ENCODE results near the gene COX6A1. TPM values are rescaled to one million over a fixed set of nuclear protein-coding genes. Genes with fewer than 3 reads are reported as not detected.
A peak's percentile ranks its signal among the peaks of the same experiment; 100 is the strongest.
"Not testable (repeated sequence)": the region's sequence is repeated elsewhere in the genome, so short reads cannot be mapped to it uniquely, and the experiment has no call there.

Gene COX6A1
- total RNA-seq, 1 donor from 2014 or later: 388 TPM

DNA sequence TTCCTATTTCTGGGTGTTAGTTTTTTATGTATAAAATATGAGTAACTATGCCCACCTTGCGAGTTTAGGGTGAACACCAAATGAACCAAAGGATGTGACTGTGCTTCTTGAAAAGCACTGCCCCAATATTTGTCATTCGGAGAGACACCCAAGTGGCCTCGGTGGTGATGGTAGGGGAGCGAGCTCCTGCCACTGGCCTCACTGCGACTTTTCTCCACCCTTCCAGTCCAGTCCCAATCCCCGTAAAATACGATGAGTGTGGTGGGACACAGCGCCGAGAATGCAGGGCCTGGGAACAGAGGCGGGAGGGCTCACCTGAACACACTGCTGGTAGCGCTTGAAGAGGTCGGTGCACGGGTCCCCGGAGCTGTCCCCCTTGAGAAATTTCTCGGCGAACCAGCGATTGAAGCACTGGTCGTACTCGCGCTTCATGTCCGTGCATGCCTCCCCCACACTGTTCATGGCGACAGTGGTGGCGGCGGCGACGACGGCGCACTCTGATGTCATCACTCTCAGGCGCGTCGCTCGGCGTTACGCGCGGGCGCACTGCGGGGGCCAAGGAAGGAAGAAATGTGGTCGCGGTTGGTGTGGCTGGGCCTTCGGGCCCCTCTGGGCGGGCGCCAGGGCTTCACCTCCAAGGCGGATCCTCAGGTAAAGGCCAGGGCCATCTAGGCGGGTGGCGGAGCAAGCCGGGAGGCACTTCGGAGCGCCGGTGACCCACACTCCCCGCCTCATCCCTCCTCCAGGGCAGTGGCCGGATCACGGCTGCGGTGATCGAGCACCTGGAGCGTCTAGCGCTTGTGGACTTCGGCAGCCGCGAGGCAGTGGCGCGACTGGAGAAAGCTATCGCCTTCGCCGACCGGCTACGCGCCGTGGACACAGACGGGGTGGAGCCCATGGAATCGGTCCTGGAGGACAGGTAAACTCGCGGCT lies 8.3 kb downstream of the COX6A1 start, which contains the start of the genes GATC and TRIAP1:
Gene GATC (plus strand): TSS at position 534 of the 933 bp plus-strand sequence. CDS start 37 bp downstream, at position 571.
Gene TRIAP1 (minus strand): TSS at position 474 of the 933 bp plus-strand sequence. CDS start 12 bp downstream, at position 462.
- H3K9me3 ChIP-seq (ENCODE audit: insufficient read depth, low read depth, low read length): no peaks in the 10 kb centered on the region
- no peak for FAIRE-seq
- peaks cover 12% of the 10 kb centered on the region for H3K4me1 ChIP-seq (ENCODE audit: insufficient read depth, low read length)
- peaks cover 30% of the 10 kb centered on the region for H4K20me1 ChIP-seq (ENCODE audit: insufficient read depth, low read length)
- peak within 1 kb of the TSS; percentile 97 for H3K4me2 ChIP-seq (ENCODE audit: low read length)
- no peaks in the 10 kb centered on the region for H3K27me3 ChIP-seq (ENCODE audit: insufficient read depth, low read length)
- TF ChIP-seq, protein P1, sequence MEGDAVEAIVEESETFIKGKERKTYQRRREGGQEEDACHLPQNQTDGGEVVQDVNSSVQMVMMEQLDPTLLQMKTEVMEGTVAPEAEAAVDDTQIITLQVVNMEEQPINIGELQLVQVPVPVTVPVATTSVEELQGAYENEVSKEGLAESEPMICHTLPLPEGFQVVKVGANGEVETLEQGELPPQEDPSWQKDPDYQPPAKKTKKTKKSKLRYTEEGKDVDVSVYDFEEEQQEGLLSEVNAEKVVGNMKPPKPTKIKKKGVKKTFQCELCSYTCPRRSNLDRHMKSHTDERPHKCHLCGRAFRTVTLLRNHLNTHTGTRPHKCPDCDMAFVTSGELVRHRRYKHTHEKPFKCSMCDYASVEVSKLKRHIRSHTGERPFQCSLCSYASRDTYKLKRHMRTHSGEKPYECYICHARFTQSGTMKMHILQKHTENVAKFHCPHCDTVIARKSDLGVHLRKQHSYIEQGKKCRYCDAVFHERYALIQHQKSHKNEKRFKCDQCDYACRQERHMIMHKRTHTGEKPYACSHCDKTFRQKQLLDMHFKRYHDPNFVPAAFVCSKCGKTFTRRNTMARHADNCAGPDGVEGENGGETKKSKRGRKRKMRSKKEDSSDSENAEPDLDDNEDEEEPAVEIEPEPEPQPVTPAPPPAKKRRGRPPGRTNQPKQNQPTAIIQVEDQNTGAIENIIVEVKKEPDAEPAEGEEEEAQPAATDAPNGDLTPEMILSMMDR (IDR thresholded peaks at IDR 0.05; ENCODE audit: insufficient read depth, low read depth, low read length): no peak
- no peak for TF ChIP-seq EZH2 (IDR thresholded peaks at IDR 0.05; ENCODE audit: insufficient read depth, low read length)
- peaks cover 14% of the 10 kb centered on the region for H3K4me1 Mint-ChIP-seq (ENCODE audit: low read depth, unreplicated experiment)
- H3K27ac ChIP-seq (ENCODE audit: low read depth, low read length): peak within 1 kb of the TSS; percentile 82
- no peaks in the 10 kb centered on the region for H3K27me3 Mint-ChIP-seq (ENCODE audit: low read depth, unreplicated experiment)
- peak within 1 kb of the TSS; percentile 99 for H3K4me3 ChIP-seq (ENCODE audit: insufficient read depth, low read depth, low read length)
- peaks cover 9% of the 10 kb centered on the region for H3K36me3 Mint-ChIP-seq (ENCODE audit: low read depth, unreplicated experiment)
- peaks cover 82% of the 10 kb centered on the region for H3K79me2 ChIP-seq (ENCODE audit: insufficient read depth, low read length)
- H3K4me3 Mint-ChIP-seq (ENCODE audit: unreplicated experiment): peak within 1 kb of the TSS; percentile 100
- peak within 1 kb of the TSS; percentile 97 for H3K9ac ChIP-seq (ENCODE audit: low read length)
- peak; percentile 53 for DNase-seq (ENCODE audit: low read depth)
- peaks cover 28% of the 10 kb centered on the region for H3K36me3 ChIP-seq (ENCODE audit: insufficient read depth, low read length)
- peak within 1 kb of the TSS; percentile 92 for H2AFZ ChIP-seq (ENCODE audit: low read depth, low read length)
- H3K9me3 Mint-ChIP-seq (ENCODE audit: unreplicated experiment): no peaks in the 10 kb centered on the region
- peak within 1 kb of the TSS; percentile 97 for H3K27ac Mint-ChIP-seq (ENCODE audit: unreplicated experiment)

DNA sequence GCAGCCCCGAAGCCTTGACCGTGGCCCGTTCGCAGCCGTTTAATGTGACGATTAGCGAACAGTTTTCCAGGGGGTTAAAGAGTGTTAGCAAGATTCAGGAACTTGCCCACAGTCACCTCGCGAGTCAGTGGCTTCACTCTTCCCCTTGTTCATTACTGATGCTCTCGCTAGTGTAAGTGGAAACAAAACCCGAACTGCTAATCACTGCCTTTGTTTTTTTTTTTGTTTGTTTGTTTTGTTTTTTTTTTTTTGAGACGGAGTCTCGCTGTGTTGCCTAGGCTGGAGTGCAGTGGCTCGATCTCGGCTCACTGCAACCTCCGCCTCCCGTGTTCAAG lies 8.9 kb downstream of the COX6A1 start:
- Histone ChIP-seq H2AFZ (ENCODE audit: low read depth, low read length) (peak overlapping the region; percentile 92), H3K36me3 (ENCODE audit: insufficient read depth, low read length) (peaks cover 28% of the 10 kb centered on the region), H3K27ac (ENCODE audit: low read depth, low read length) (peak overlapping the region; percentile 82), H3K79me2 (ENCODE audit: insufficient read depth, low read length) (peaks cover 82% of the 10 kb centered on the region), H3K4me2 (ENCODE audit: low read length) (peak overlapping the region; percentile 97), H3K4me3 (ENCODE audit: insufficient read depth, low read depth, low read length) (peak overlapping the region; percentile 99), H3K4me1 (ENCODE audit: insufficient read depth, low read length) (peaks cover 12% of the 10 kb centered on the region), H4K20me1 (ENCODE audit: insufficient read depth, low read length) (peaks cover 30% of the 10 kb centered on the region), H3K9ac (ENCODE audit: low read length) (peak overlapping the region; percentile 97)
- Mint-ChIP-seq H3K4me3 (ENCODE audit: unreplicated experiment) (peak overlapping the region; percentile 100), H3K4me1 (ENCODE audit: low read depth, unreplicated experiment) (peaks cover 14% of the 10 kb centered on the region), H3K27ac (ENCODE audit: unreplicated experiment) (peak overlapping the region; percentile 97)
- H3K27me3 ChIP-seq (ENCODE audit: insufficient read depth, low read length); DNase-seq (ENCODE audit: low read depth); FAIRE-seq; H3K9me3 Mint-ChIP-seq (ENCODE audit: unreplicated experiment); H3K36me3 Mint-ChIP-seq (ENCODE audit: low read depth, unreplicated experiment); H3K9me3 ChIP-seq (ENCODE audit: insufficient read depth, low read depth, low read length); H3K27me3 Mint-ChIP-seq (ENCODE audit: low read depth, unreplicated experiment): not testable (repeated sequence)

DNA sequence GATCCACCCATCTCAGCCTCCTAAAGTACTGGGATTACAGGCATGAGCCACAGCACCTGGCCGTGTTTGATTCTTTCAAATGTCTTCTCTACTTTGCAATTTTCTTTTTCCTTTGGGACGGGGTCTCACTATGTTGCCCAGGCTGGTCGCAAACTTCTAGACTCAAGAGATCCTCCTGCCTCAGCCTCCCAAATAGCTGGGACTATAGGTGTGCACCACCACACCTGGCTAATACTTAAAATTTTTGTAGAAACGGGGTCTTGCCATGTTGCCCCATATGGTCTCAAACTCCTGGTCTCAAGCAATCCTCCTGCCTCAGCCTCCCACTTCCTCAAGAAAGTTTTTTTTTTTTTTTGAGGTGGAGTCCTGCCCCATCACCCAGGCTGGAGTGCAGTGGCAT lies 10.1 kb downstream of the COX6A1 start:
- H3K4me1 Mint-ChIP-seq (ENCODE audit: low read depth, unreplicated experiment): peaks cover 14% of the 10 kb centered on the region
- peak overlapping the region; percentile 97 for H3K9ac ChIP-seq (ENCODE audit: low read length)

DNA sequence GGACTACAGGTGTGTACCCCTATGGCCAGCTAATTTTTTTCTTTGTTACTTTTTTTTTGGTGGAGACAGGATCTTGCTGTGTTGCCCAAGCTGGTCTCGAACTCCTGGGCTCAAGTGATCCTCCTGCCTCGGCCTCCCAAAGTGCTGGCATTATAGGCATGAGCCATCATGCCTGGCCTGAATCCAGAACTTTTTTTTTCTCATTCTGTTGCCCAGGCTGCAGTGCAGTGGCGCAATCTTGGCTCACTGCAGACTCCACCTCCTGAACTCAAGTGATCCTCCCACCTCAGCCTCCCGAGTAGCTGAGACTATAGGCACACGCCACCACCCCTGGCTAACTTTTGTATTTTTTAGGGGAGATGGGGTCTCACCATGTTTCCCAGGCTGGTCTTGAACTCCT lies 14.6 kb downstream of the COX6A1 start:
- H2AFZ ChIP-seq (ENCODE audit: low read depth, low read length); DNase-seq (ENCODE audit: low read depth); H3K27me3 ChIP-seq (ENCODE audit: insufficient read depth, low read length); H3K9me3 Mint-ChIP-seq (ENCODE audit: unreplicated experiment); H3K27ac ChIP-seq (ENCODE audit: low read depth, low read length); H3K4me3 Mint-ChIP-seq (ENCODE audit: unreplicated experiment); H3K9ac ChIP-seq (ENCODE audit: low read length); H3K27me3 Mint-ChIP-seq (ENCODE audit: low read depth, unreplicated experiment); H3K4me1 Mint-ChIP-seq (ENCODE audit: low read depth, unreplicated experiment); H3K36me3 Mint-ChIP-seq (ENCODE audit: low read depth, unreplicated experiment); H3K4me1 ChIP-seq (ENCODE audit: insufficient read depth, low read length); H3K4me3 ChIP-seq (ENCODE audit: insufficient read depth, low read depth, low read length); FAIRE-seq; H3K9me3 ChIP-seq (ENCODE audit: insufficient read depth, low read depth, low read length); H3K27ac Mint-ChIP-seq (ENCODE audit: unreplicated experiment); H3K4me2 ChIP-seq (ENCODE audit: low read length): not testable (repeated sequence)
- Histone ChIP-seq H3K36me3 (ENCODE audit: insufficient read depth, low read length) (peaks cover 16% of the 10 kb centered on the region), H4K20me1 (ENCODE audit: insufficient read depth, low read length) (peaks cover 40% of the 10 kb centered on the region), H3K79me2 (ENCODE audit: insufficient read depth, low read length) (peaks cover 54% of the 10 kb centered on the region)

More for the DNA sequence above, 10.1 kb downstream of the COX6A1 start:
- peak overlapping the region; percentile 97 for H3K4me2 ChIP-seq (ENCODE audit: low read length)
- Mint-ChIP-seq H3K4me3 (ENCODE audit: unreplicated experiment) (peak overlapping the region; percentile 100), H3K36me3 (ENCODE audit: low read depth, unreplicated experiment) (peaks cover 7% of the 10 kb centered on the region), H3K27me3 (ENCODE audit: low read depth, unreplicated experiment) (no peaks in the 10 kb centered on the region), H3K27ac (ENCODE audit: unreplicated experiment) (no peak overlapping the region), H3K9me3 (ENCODE audit: unreplicated experiment) (no peaks in the 10 kb centered on the region)
- no peak for FAIRE-seq
- H3K4me3 ChIP-seq (ENCODE audit: insufficient read depth, low read depth, low read length): no peak overlapping the region
- H3K4me1 ChIP-seq (ENCODE audit: insufficient read depth, low read length): peaks cover 12% of the 10 kb centered on the region
- no peaks in the 10 kb centered on the region for H3K27me3 ChIP-seq (ENCODE audit: insufficient read depth, low read length)
- no peaks in the 10 kb centered on the region for H3K9me3 ChIP-seq (ENCODE audit: insufficient read depth, low read depth, low read length)
- peaks cover 80% of the 10 kb centered on the region for H3K79me2 ChIP-seq (ENCODE audit: insufficient read depth, low read length)
- no peak for DNase-seq (ENCODE audit: low read depth)
- H3K36me3 ChIP-seq (ENCODE audit: insufficient read depth, low read length): peaks cover 22% of the 10 kb centered on the region
- TF ChIP-seq, protein P1 (IDR thresholded peaks at IDR 0.05; ENCODE audit: insufficient read depth, low read depth, low read length): no peak
- TF ChIP-seq EZH2 (IDR thresholded peaks at IDR 0.05; ENCODE audit: insufficient read depth, low read length): no peak
- H2AFZ ChIP-seq (ENCODE audit: low read depth, low read length): no peak overlapping the region
- H4K20me1 ChIP-seq (ENCODE audit: insufficient read depth, low read length): peaks cover 35% of the 10 kb centered on the region
- H3K27ac ChIP-seq (ENCODE audit: low read depth, low read length): no peak overlapping the region
